Activated effector memory CD4-positive, alpha-beta T cell treated with anti-CD3 and anti-CD28 coated beads, Interleukin-2, amount 50 U/mL, for 16 hours (primary cell): ENCODE results near the gene CCL21.

Experiments used
- DNase-seq: peaks from one replicate; pipeline ENCODE4 v3.0.0-alpha.2; 2020

CCL21 gene

DNA sequence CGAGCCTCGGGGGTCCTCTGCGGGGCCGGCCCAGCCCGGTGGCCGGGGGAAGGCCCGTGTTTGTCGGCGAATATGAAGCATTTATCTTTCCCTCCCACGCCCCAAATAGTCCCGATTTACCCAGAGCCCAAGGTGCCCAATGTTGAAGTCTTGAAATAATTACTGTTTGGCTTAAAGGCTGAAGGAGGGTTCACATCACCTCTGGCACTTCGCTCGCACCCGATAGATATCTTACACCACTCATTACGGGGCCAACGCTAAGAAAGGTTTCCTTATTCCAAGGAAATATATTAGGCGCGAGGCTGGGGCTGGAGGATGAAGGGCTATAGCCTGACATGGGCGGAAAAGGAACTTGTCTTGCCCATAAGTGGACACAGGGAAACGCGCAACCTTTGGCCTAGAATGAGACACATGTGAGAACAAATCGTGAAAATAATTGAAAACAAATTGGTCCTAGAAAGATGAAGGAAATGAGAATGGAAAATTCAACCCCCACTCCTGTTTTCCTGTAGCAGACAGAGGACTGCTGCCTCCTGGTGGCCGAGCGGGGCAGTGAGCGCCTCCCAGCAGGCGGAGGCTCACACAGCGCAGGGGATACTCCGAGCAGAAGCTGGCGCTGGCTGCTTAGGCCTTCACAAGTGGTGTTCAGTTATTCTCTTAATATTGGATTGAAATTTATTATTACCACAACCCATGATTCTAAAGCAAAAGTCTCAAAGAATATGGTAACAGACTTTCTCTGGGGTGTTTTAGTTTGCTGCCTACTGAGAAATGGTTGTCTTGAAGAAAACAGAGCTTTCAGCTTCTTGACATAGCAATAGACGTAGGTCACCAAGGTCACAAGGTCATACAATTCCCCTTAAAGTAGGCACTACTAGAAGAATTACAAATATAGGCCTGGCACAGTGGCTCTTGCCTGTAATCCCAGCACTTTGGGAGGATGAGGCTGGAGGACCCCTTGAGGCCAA, 7.9 kb downstream of the CCL21 start:
- DNase-seq = peak; percentile 94

DNA sequence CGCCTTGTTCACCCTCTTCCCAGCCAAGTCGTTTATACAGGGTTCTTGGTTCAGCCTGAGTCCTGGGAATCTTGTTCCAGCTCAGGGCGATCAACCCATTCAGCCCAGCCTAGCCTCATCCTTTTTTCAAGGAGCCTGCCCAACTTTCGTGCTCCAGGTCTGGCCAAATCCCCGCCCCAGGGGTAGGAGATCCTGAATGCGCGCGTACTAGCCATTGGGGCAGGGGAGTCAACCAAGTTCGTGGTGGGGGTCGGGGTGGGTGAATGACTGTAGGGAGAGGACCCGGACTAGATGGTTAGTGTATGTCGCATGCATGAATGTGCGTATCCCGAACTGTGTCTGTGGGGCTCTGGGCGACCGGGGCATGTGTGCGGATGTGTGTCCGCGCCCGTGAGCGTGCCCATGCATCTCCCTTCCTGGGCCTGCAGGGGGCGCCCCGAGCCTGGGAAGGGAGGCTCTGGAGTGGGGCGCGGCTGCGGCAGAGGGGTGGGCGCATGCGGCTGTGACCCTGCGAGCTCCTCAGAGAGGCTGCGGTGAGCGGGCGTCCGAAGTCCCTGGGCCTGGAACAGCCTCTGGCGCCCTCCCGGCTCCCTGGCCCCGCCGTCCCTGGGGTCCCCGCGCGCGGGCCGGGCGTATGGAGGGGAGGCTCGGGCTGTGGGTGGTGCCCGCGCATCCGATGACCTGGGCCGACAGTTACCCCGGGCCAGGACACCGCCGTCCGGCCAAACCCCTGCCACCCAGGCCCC, 8.7 kb downstream of the CCL21 start:
- peak; percentile 91 for DNase-seq

DNA sequence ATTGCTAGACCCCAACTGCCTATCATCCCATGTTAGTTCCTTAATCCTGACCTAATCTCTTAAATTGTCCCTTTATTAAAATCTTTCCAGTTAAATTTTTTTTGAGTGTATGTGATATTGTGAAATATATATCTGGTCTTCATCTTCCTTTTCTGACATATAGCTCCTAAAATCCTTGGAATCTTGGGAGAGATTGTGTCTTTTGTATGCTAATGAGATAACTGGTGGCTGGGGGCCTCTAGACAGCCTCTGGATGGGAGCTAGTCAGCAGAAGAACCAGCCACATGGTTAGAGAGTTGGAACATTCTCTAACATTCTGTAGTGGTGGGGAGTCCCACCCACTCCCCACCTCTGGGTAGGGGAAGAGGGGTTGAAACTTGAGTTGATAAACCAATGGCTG, 15.1 kb downstream of the CCL21 start:
- DNase-seq = no peak

DNA sequence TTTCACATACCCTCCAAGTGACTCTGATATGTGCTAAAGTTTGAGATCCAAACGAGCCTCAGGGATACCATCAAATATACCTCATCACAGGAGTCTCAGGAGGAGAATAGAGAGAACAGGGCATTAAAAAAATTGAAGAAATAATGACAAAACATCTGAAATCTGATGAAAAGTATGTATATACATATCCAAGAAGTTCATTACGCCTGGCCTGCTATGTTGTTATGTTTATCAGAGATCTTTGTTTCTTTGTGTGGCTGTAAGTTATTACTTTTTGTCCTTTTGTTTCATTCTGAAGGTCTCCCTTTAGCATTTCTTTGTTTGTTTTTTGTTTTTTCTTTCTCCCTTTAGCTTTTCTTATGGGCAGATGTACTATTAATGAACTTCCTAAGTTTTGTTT, 16.4 kb downstream of the CCL21 start:
- no peak for DNase-seq

DNA sequence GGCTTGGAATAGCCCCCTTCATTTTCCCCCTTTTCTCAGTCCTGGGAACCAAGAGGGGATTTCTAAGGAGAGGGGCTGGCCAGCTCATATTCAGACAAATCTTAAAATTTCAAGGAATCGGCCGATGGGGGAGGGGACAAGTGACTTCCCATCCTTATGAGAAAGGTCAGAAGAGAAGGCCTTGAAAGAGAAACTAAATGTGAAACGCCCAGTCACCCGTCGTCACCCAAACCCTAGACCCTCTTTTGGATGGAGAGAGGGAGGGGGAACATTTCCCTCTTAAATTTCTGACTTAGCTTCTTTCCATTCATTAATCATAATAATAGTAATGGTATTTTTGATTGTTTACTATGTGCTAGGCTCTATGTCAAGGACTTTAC, 18.0 kb downstream of the CCL21 start:
- no peak for DNase-seq

DNA sequence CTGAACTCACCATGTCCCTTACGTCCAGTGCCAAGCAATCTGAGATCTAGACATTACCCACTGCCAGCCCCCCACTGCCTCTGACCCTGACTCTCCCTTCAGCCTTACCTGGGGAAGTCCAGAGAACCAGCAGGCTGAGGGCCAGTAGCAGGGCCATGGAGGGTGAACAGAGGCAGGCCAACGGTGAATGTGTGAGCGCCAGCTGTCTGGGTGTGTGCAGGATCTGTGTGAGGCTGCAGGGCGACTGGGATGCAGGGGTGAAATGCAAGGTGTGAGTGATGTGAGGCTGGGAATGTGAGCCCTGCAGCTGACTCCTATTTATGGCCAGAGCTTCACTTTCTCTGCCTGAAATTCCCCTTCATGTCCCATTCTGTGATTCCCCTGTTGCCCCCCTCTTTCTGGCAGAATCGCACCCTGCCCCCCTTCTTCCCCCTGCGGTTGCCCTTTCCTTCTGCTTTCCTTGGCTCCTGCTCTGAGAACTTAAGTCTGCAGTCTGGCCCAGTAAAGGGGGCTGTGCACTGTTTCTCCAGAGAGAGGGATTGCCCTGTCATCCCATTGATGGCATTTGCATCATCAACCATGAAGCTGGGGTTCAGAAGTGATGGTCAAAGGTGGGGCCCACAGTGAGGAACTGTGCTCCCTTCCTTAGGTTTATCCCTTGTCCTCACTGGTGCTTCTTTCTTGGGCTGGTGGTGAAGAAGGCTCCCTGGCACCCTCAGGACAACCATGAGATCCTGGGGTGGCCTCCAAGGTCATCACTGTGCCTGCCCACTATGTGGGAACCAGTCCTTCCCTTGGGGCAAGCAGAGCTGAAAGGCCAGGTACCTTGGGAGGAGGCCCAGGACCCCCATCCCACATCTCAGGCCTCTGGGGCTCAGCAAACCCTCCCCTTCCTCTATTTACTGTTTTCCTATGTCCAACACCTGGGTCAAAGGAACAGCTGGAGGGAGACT, 18.7 kb downstream of the CCL21 start, which contains the start of gene CCL19:
Gene CCL19 (minus strand): TSS at position 294 of the 953 bp plus-strand sequence. CDS start 137 bp downstream, at position 157.
- no peak for DNase-seq

DNA sequence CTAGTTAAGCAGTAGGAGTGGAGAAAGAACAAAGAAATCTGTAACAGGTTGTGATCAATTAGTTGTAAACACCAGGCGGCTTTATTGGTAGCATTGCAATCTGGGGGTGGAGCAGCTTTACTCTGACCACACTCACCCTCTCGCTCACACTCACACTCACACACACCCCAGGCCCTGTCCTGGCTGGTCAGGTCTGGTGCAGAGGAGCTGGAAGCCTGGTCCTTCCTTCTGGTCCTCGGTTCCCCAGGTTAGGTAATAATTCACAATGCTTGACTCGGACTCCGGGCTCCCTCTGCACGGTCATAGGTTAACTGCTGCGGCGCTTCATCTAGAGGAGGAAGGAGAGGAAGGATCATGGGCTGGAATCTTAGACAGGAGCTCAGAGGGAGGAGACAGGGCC, 20.4 kb downstream of the CCL21 start:
- no peak for DNase-seq

DNA sequence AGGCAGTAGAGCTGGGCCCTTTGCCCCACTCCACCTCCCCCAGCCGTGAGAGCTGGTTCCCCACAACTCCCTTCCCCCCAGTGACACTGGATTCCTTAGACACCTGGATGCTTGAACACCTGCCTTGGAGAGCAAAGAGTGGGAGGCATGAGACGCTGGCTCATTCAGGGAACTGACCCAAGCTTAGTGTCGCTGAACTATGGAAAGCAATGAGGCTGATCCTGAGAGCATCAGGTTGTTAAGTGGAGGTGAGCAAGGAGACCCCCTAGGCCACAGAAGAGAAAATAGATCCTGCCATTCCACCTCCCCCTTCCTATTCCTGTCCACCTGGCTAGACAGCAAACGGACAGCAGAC, 20.8 kb downstream of the CCL21 start:
- DNase-seq = no peak

DNA sequence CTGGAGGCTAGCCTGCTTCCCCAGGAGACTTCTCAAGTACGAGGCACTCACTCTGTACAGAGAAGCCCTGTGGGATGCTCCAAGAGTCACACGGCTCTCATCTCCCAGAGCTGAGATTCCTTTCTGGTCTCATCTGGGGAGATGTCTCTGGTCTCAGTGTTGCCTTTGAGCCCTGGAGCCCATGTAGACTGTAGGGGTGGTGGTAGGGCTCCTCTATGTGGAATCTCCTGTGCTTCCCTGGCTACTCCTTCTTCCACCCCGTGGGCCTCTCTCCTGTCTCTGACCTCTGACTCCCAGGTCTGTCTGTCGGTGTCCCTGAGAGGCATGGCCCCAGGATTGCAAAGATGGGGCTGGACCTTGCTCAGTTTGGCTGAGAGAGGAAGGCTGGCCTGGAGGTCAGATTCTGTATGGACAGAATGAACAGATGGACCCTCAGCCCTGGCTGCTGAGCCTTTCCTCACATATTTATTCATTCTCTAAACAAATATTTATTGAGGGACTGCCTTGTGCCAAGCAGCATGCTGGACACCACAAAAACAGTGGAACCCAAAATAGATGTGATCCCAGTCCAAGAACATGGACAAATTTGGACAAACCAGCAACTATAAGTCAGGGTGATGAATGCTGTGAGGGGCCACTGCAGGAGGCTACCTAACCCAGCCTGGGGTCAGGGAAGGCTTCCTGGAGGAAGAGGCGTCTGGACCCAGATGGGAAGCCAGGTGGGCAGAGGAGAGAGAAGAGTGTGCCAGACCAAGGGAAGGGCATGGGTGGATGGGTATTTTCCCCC, 21.4 kb downstream of the CCL21 start:
- no peak for DNase-seq

DNA sequence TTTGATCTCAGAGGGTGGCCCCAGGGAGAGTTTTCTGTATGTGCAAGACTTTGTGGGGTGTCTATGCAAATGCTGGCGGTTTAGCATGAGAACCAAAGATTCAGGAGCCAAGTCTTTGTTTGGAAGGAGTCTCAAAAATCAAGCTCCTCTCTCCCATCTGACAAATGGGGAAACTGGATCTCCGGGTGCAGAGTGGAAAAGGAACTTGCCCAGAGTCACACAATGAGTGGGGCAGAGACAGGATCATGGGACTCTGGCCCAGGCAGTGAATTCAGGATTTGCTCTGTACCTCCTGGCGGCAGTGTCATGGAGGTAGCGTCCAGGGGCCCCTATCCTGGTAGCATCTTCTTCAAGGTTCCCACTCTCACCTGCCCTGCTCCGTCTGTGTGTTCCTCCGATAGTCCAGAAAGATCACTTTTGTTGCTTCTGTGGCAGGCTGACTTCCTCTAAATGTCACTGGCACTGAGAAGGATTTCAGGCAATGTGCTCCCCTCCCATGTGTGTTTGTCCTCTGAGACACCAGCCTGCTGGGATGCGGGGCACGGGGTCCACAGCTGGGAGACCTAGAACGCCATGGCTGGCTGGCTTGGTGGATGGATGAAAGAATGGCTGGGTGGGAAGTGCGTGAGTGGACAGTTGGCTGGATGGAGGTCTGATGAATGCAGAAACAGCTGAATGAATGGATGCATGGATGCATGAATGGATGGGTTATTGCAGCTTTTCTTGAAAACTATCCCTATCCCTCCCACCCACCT, 22.5 kb downstream of the CCL21 start:
- no peak for DNase-seq

DNA sequence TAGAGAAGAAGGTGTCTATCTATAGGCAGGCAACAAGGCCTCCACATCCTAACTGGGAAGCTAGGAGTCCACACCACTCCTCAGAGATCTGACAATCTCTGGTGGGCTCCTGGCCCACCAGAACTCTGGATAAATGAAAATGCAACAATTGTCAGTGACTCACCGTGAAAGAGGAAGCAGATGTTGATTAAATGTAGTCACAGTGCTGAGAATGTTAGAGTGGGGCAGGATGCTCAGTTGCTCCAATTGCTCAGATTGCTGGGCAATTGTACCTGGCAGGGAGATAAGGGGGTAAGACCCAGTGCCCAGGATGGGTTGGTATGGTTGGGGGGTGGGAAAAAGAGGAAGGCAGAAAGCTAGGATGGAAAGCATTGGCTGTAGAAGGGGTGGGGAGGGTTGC, 23.2 kb downstream of the CCL21 start:
- no peak for DNase-seq

DNA sequence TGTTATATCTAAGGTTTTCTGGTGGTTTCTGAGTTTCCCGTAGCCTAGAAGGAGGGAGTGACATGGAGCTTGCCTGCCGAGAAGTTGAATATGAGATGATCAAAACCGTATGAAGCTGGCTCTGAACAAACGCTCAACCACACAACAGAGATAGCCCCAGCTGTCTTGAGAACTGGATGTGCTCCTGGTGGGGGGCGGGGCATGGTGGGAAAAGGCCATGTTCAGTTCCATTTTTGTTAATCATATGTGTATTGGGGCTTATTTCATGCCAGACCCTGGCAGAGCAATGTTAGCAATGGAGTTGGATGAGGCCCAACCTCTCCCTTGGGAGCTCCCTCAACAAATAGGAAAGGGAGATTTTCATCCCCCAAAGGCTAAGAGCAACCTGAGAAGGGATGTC, 23.7 kb downstream of the CCL21 start:
- DNase-seq = no peak

DNA sequence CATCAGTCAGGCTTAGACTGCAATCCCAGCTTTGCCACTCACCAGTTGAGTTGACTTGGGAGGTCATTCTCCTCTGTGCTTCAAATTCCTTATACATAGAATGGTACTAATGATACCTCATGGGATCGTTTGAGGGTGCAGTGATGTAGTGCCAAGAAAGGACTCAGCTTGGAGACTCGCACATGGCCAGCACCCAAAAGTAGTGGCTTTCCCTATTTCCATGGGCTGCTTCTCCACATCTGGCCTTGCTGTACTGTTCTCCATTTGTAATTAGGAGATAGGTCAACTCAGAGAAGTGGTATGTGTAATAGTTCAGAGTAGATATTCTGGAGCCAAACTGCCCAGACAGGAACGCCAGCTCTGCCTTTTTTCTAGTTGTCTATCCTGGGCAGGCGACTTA, 24.3 kb downstream of the CCL21 start:
- DNase-seq = no peak

DNA sequence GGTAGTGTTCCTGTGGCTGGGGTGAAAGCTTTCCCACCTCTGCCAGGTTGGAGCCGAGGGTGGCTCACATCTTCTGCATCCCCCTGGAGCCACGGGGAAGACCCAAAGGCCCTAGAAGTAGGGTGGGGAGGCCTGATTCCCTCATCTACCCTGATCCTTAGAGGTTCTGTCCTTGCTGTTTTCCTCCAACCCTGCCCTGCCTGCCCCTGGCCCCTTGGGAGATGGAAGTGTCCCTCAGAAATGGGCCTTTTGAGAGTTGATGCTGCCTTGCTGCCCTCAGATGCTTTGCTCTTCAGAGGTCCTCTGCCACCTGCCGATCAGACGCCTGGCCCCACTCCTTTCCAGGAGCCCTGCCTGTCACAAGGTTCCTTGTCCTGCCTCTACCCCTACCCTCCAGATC, 25.1 kb downstream of the CCL21 start:
- DNase-seq = no peak

DNA sequence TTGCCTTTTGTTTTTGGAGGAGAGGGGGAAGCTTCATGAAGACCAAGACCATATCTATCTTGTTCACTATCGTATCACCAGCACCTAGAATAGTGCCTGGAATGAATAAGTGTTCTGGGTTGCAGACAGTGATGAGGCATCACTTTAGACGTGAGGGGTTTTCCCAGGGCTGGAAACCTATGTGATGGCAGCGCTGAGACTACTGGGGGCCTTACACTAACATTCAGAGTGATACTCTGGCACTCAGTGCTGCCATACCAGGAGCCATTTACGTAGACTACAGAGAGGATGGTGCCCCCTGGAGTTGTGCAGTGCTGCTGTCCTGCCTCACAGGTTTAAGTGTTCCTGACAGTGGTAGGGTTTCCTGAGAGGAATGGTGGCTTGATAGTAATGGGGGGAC, 25.8 kb downstream of the CCL21 start:
- peak; percentile 65 for DNase-seq

DNA sequence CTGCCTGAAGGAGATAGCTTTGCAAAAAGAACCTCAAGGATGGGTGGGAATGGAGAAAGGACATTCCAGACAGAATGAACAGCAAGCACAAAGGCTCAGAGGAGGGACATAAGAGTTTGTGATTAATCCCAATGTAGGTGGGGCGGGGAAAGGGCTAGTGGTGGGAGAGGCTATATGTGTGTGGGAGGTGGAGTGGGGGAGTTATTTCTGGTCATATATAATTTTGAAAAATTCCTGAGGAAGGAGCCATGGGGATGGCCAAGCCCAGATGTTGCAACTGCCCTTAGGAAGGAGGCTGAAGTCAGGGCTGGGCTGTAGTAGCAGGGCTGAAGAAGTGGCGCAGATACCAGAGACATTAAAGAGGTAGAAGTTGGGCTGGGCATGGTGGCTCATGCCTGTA, 34.1 kb downstream of the CCL21 start:
- DNase-seq = no peak

DNA sequence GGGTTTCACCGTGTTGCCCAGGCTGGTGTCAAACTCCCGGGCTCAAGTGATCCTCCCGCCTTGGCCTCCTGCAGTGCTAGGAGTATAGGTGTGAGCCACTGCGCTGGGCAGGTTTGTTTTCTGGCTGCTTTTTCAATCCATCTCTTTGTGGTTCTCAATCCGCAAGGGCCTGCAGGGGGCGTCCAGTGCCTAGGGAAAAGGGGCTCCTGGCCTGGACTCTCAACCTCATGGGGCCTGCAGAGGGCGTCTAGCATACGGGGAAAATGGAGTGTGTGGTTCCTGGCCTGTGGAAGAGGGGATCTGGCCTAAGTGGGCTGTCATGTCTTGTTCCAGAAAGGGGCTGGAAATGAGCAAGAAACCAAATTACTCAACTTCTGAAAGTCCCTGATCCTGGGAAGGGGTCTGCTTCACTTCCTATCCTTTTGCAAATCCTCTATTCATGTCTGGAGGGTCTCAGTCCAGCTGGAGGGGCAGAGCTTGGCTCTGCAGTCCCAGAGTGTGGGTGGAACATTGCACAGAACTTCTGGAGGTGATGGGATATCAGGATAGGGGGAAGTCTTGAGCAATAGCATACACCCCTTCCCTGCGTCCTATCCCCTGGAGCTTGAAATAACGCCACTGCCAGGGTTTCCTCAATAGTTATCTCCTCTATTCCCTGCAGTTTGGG, 34.8 kb downstream of the CCL21 start:
- DNase-seq = peak; percentile 85

DNA sequence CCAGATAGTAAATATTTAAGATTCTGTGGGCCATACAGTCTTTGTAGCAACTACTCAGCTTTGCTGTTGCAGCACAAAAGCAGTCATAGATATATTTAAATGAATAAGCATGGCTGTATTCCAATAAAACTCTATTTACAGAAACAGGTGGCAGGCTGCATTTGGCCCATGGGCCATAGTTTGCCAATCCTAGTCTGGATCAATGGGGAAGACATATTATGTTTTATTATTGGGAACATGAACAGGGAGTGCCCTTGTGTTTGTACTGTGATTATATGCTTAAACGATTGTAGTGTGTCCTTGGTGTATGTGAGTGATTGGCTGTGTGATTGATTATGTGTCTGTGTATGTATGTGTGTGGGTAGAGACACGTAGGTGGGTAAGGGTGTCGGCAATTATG, 35.5 kb downstream of the CCL21 start:
- no peak for DNase-seq

DNA sequence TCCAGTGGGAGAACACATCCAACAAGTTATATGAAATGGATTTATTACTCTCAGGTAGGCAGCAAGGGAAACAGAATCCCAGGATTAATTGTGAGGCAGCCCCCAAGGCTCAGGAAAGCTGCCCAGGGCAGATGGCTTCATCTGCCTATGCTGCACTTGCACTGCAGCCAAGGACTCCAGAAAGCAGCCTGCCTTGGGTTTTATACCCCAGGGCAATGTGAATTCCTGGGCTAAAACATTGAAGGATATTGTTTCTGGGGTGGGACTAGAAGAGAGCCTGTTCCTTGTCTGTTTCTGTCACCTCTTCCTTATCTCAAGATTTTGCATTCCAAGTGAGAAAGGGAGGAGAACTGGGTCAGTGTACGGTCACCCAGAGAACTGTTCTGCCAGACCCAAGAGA, 38.6 kb downstream of the CCL21 start:
- no peak for DNase-seq

DNA sequence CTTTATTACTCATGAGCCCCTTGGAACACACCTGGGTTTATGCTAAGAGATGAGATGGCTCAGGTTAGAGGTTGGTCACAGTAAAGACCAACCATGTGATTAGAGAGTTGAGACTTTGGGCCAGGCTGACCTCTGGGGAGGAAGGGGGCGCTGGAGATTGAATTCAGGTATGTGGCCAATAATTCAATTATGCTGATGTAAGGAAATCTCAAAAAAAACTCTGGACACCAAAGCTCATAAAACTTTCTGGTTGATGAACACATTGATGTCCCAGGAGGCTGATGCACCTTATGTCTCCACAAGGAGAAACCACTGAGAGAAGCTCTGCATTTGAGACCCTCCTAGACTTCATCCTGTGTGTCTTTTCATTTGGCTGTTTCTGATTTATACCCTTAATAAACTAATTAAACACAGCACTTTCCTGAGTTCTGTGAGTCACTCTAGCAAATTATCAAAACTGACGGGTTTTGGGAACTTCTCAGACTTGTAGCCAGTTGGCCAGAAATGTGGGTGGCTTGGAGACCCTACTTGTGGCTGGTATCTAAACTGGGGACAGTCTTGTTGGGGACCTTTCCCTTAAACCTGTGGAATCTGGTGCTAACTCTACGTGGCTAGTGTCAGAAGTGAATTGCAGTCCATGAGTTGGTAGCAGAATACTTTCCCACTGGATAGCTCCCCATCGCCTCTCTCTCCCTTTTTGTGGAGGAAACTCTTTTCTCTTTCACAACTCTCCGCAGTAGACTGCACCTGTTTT, 40.0 kb downstream of the CCL21 start:
- DNase-seq = no peak
